Osteoblast (primary cell): ENCODE data around the gene PATE2. TPM values are rescaled to one million over a fixed set of nuclear protein-coding genes. Genes with fewer than 3 reads are reported as not detected.

Source experiments
- DNase-seq: peaks from one replicate; pipeline ENCODE4 v3.0.0; 2011; ENCODE audit warnings: low spot score, mixed read lengths; ENCODE audit not compliant: insufficient read length; ENCODE audit errors: missing footprints
- H2AFZ ChIP-seq: 2 replicates; pipeline ENCODE4 v1.6.0; 2011; ENCODE audit warnings: mild to moderate bottlenecking, low read length
- H3K27ac ChIP-seq: 2 replicates; pipeline ENCODE4 v1.5.1; 2011; ENCODE audit warnings: mild to moderate bottlenecking, low read depth, low read length, moderate library complexity
- H3K27me3 ChIP-seq: 2 replicates; pipeline ENCODE4 v1.6.0; 2012; ENCODE audit warnings: mild to moderate bottlenecking, control low read depth, inconsistent platforms, low read length, moderate library complexity; ENCODE audit not compliant: insufficient read depth
- H3K36me3 ChIP-seq: 2 replicates; pipeline ENCODE4 v1.5.1; 2011; ENCODE audit warnings: mild to moderate bottlenecking, low read length, control low read depth, moderate library complexity; ENCODE audit not compliant: insufficient read depth
- H3K4me1 ChIP-seq: 2 replicates; pipeline ENCODE4 v1.5.1; 2011; ENCODE audit warnings: mild to moderate bottlenecking, low read length, control low read depth, moderate library complexity; ENCODE audit not compliant: insufficient read depth
- H3K4me2 ChIP-seq: 2 replicates; pipeline ENCODE4 v1.6.0; 2011; ENCODE audit warnings: mild to moderate bottlenecking, low read length; ENCODE audit not compliant: insufficient read depth
- H3K4me3 ChIP-seq: fragments of 200-600 bp; sonication (generic); 3 replicates; pipeline ENCODE4 v1.5.1; 2012; ENCODE audit warnings: mild to moderate bottlenecking, low read length, inconsistent platforms; ENCODE audit not compliant: insufficient read depth
- H3K79me2 ChIP-seq: 2 replicates; pipeline ENCODE4 v1.6.0; 2012; ENCODE audit warnings: mild to moderate bottlenecking, low read length, control low read depth, inconsistent platforms; ENCODE audit not compliant: insufficient read depth
- H3K9me3 ChIP-seq: 2 replicates; pipeline ENCODE4 v1.5.1; 2011; ENCODE audit warnings: low read depth, low read length, control low read depth
- H4K20me1 ChIP-seq: 2 replicates; pipeline ENCODE4 v1.6.0; 2012; ENCODE audit warnings: mild to moderate bottlenecking, low read length, control low read depth; ENCODE audit not compliant: insufficient read depth
- CTCF ChIP-seq: IDR thresholded peaks from 2 replicates; pipeline ENCODE4 v1.5.1; 2011; ENCODE audit warnings: mild to moderate bottlenecking, low read depth, low read length, moderate library complexity; ENCODE audit errors: extremely low read depth
- total RNA-seq: library from RNA; depleted of rRNA; stranded (reverse); fragments of >200 nt; gene quantifications from 2 replicates; pipeline ENCODE4 v1.2.3, GENCODE V29; 2012

PATE2 gene
- total RNA-seq = 0.29 and 0.36 TPM in 2 replicates

GRCh38 chr11:125778728-125779127, at the start of gene PATE2:
Gene PATE2, minus strand, starts transcription at chr11:125778828. Its CDS starts 55 bp downstream, at chr11:125778773.
- no peaks in the 10 kb centered on the region for H3K4me1 ChIP-seq
- H3K27ac ChIP-seq = no peak within 1 kb of the TSS
- no peak within 1 kb of the TSS for H3K4me3 ChIP-seq
- no peak within 1 kb of the TSS for H3K4me2 ChIP-seq
- no peaks in the 10 kb centered on the region for H3K27me3 ChIP-seq
- H3K79me2 ChIP-seq = no peaks in the 10 kb centered on the region
- H2AFZ ChIP-seq = no peak within 1 kb of the TSS
- no peak for DNase-seq
- no peaks in the 10 kb centered on the region for H4K20me1 ChIP-seq
- H3K36me3 ChIP-seq = no peaks in the 10 kb centered on the region
- no peaks in the 10 kb centered on the region for H3K9me3 ChIP-seq
- TF ChIP-seq CTCF = no peak

GRCh38 chr11:125807909-125808308, 29.3 kb upstream of the PATE2 start:
- H3K27ac ChIP-seq = no peak overlapping the region
- no peak overlapping the region for H2AFZ ChIP-seq
- DNase-seq = no peak
- H3K4me1 ChIP-seq = no peaks in the 10 kb centered on the region
- H3K36me3 ChIP-seq = no peaks in the 10 kb centered on the region
- TF ChIP-seq CTCF = no peak
- no peaks in the 10 kb centered on the region for H3K27me3 ChIP-seq
- no peak overlapping the region for H3K4me3 ChIP-seq
- H3K79me2 ChIP-seq = no peaks in the 10 kb centered on the region
- H3K4me2 ChIP-seq = no peak overlapping the region
- H4K20me1 ChIP-seq = no peaks in the 10 kb centered on the region
- H3K9me3 ChIP-seq = peaks cover 1% of the 10 kb centered on the region

- H3K36me3 ChIP-seq = no peaks in the 10 kb centered on the region
- no peaks in the 10 kb centered on the region for H3K27me3 ChIP-seq
- H3K4me1 ChIP-seq = no peaks in the 10 kb centered on the region
- no peak overlapping the region for H2AFZ ChIP-seq
- TF ChIP-seq CTCF = no peak
- no peaks in the 10 kb centered on the region for H4K20me1 ChIP-seq
- no peak overlapping the region for H3K27ac ChIP-seq
- no peak for DNase-seq
- no peak overlapping the region for H3K4me2 ChIP-seq
- H3K4me3 ChIP-seq = no peak overlapping the region
- H3K79me2 ChIP-seq = no peaks in the 10 kb centered on the region
- peaks cover 5% of the 10 kb centered on the region for H3K9me3 ChIP-seq
Measured at GRCh38 chr11:125802387-125802786, 23.8 kb upstream of the PATE2 start.

- H3K4me3 ChIP-seq = no peak overlapping the region
- H4K20me1 ChIP-seq = no peaks in the 10 kb centered on the region
- no peaks in the 10 kb centered on the region for H3K27me3 ChIP-seq
- no peak for DNase-seq
- no peak for TF ChIP-seq CTCF
- no peaks in the 10 kb centered on the region for H3K4me1 ChIP-seq
- peaks cover 5% of the 10 kb centered on the region for H3K9me3 ChIP-seq
- no peaks in the 10 kb centered on the region for H3K79me2 ChIP-seq
- no peak overlapping the region for H2AFZ ChIP-seq
- no peak overlapping the region for H3K4me2 ChIP-seq
- H3K27ac ChIP-seq = no peak overlapping the region
- H3K36me3 ChIP-seq = no peaks in the 10 kb centered on the region
Measured at GRCh38 chr11:125799808-125800207, 21.2 kb upstream of the PATE2 start.
